ENCODE data around the gene AGXT. TPM values are rescaled to one million over a fixed set of nuclear protein-coding genes. Genes with fewer than 3 reads are reported as not detected.

Gene AGXT
- polyA plus RNA-seq, 1 donor (not counting 4 experiments of a cell fraction or from before 2014, with no cell fraction given): not detected

DNA sequence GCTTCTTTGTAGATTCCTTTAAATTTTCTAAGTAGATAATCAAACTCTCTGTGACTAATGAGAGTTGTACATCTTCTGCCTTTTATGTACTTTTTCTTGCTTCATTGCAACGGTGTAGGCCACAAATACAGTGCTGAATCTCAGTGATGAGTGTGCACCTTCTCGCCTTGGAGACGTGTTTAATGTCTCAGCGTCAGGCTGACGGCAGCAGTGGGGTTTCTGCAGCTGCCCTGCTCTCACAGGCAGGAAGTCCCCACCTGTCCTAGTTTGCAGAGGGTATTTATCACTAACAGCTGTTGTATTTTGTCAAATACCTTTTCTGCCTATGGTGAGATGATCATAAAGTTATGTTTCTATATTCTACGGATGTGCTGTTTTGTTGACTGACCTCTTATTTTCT, 13.3 kb downstream of the AGXT start:
- H4K20me1 ChIP-seq (ENCODE audit: control insufficient read depth, extremely low read depth, insufficient read depth, low read length): no peaks in the 10 kb centered on the region
- FAIRE-seq (no peak), DNase-seq (ENCODE audit: low read depth, low spot score) (no peak)
- no peaks in the 10 kb centered on the region for H3K9me1 ChIP-seq (ENCODE audit: control insufficient read depth, extremely low read depth, insufficient read depth, low read length)
- H3K9me3 ChIP-seq (ENCODE audit: control insufficient read depth, low read depth, low read length): no peaks in the 10 kb centered on the region
- TF ChIP-seq, protein P1, sequence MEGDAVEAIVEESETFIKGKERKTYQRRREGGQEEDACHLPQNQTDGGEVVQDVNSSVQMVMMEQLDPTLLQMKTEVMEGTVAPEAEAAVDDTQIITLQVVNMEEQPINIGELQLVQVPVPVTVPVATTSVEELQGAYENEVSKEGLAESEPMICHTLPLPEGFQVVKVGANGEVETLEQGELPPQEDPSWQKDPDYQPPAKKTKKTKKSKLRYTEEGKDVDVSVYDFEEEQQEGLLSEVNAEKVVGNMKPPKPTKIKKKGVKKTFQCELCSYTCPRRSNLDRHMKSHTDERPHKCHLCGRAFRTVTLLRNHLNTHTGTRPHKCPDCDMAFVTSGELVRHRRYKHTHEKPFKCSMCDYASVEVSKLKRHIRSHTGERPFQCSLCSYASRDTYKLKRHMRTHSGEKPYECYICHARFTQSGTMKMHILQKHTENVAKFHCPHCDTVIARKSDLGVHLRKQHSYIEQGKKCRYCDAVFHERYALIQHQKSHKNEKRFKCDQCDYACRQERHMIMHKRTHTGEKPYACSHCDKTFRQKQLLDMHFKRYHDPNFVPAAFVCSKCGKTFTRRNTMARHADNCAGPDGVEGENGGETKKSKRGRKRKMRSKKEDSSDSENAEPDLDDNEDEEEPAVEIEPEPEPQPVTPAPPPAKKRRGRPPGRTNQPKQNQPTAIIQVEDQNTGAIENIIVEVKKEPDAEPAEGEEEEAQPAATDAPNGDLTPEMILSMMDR (optimal IDR thresholded peaks at IDR 0.05 in 1 of 3, IDR thresholded peaks at IDR 0.05 in 1 of 3, conservative IDR thresholded peaks at IDR 0.05 in 1 of 3; ENCODE audit: extremely low read depth in 1 of 3, insufficient read depth in 2 of 3, low read length in 3 of 3): no peak
- no peak for TF ChIP-seq EZH2 (IDR thresholded peaks at IDR 0.05; ENCODE audit: low read length)
- H3K79me2 ChIP-seq (ENCODE audit: control insufficient read depth, insufficient read depth, low read length): no peaks in the 10 kb centered on the region
- H3K36me3 ChIP-seq (ENCODE audit: control insufficient read depth in 2 of 2, extremely low read depth in 1 of 2, insufficient read depth in 2 of 2, low read length in 2 of 2): no peaks in the 10 kb centered on the region
- no peaks in the 10 kb centered on the region for H3K4me1 ChIP-seq (ENCODE audit: control insufficient read depth, extremely low read depth, insufficient read depth, low read length)
- H3K27ac ChIP-seq (ENCODE audit: control insufficient read depth, insufficient read depth, low read length): no peak overlapping the region
- H3K27me3 ChIP-seq (ENCODE audit: control insufficient read depth, extremely low read depth, insufficient read depth, low read length): no peaks in the 10 kb centered on the region
- no peak overlapping the region for H3K9ac ChIP-seq (ENCODE audit: control insufficient read depth, extremely low read depth, insufficient read depth, low read length)
- dilution Hi-C loops (cut with MboI; ENCODE audit: extremely low pct_ligation_motif_present, low sequenced_read_pairs): no loop called here
- H3K4me3 ChIP-seq (ENCODE audit: control insufficient read depth in 2 of 3, extremely low read depth in 1 of 3, insufficient read depth in 2 of 3, low read depth in 1 of 3, low read length in 3 of 3): no peak overlapping the region
- H3K4me2 ChIP-seq (ENCODE audit: control insufficient read depth, extremely low read depth, insufficient read depth, low read depth, low read length): no peak overlapping the region
- no peak overlapping the region for H2AFZ ChIP-seq (ENCODE audit: control insufficient read depth, low read length)

DNA sequence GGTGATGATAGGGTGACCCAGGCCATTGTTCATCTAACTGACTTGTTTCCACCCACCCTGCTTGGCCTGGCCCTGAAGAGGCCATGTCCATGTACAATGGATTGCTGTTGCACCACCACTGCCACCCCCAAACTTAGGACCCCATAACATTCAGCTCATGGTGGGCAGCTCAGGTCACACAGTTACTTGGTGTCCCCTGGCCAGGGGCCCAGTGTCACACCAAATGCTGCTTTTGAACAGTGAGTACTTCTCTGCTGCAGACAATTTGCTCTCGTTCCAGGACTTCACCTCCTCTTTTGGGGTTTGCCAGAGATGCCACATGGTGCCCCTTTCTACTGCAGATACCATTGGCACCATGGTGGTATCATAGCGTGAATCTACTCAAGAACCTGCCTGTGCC, 15.6 kb downstream of the AGXT start:
- FAIRE-seq (no peak), DNase-seq (ENCODE audit: low read depth, low spot score) (no peak)
- Histone ChIP-seq H3K4me2 (ENCODE audit: control insufficient read depth, extremely low read depth, insufficient read depth, low read depth, low read length) (no peak overlapping the region), H3K4me1 (ENCODE audit: control insufficient read depth, extremely low read depth, insufficient read depth, low read length) (no peaks in the 10 kb centered on the region), H3K27ac (ENCODE audit: control insufficient read depth, insufficient read depth, low read length) (no peak overlapping the region), H3K79me2 (ENCODE audit: control insufficient read depth, insufficient read depth, low read length) (no peaks in the 10 kb centered on the region), H3K36me3 (ENCODE audit: control insufficient read depth in 2 of 2, extremely low read depth in 1 of 2, insufficient read depth in 2 of 2, low read length in 2 of 2) (no peaks in the 10 kb centered on the region), H3K4me3 (ENCODE audit: control insufficient read depth in 2 of 3, extremely low read depth in 1 of 3, insufficient read depth in 2 of 3, low read depth in 1 of 3, low read length in 3 of 3) (no peak overlapping the region), H4K20me1 (ENCODE audit: control insufficient read depth, extremely low read depth, insufficient read depth, low read length) (no peaks in the 10 kb centered on the region), H3K27me3 (ENCODE audit: control insufficient read depth, extremely low read depth, insufficient read depth, low read length) (no peaks in the 10 kb centered on the region), H2AFZ (ENCODE audit: control insufficient read depth, low read length) (no peak overlapping the region), H3K9ac (ENCODE audit: control insufficient read depth, extremely low read depth, insufficient read depth, low read length) (no peak overlapping the region), H3K9me1 (ENCODE audit: control insufficient read depth, extremely low read depth, insufficient read depth, low read length) (no peaks in the 10 kb centered on the region), H3K9me3 (ENCODE audit: control insufficient read depth, low read depth, low read length) (no peaks in the 10 kb centered on the region)
- dilution Hi-C loops (cut with MboI; ENCODE audit: extremely low pct_ligation_motif_present, low sequenced_read_pairs): no loop called here
- TF ChIP-seq EZH2 (IDR thresholded peaks at IDR 0.05; ENCODE audit: low read length): no peak
- TF ChIP-seq, protein P1 (optimal IDR thresholded peaks at IDR 0.05 in 1 of 3, IDR thresholded peaks at IDR 0.05 in 1 of 3, conservative IDR thresholded peaks at IDR 0.05 in 1 of 3; ENCODE audit: extremely low read depth in 1 of 3, insufficient read depth in 2 of 3, low read length in 3 of 3): no peak
